HepG2 (cell line): ENCODE measurements around the gene NNAT.

ENCODE experiments used
- DPF2 ChIP-seq: sonication (generic); formaldehyde crosslinking; IDR thresholded peaks from 2 replicates; pipeline ENCODE4 v1.4.0; 2020; ENCODE audit warnings: mild to moderate bottlenecking, low read depth, missing genetic modification reagents, borderline replicate concordance
- EZH2 ChIP-seq: conservative IDR thresholded peaks from 2 replicates; pipeline ENCODE4 v1.6.1; 2012; ENCODE audit warnings: mild to moderate bottlenecking, low read depth, low read length, moderate library complexity
- GLMP ChIP-seq: sonication (generic); formaldehyde crosslinking; IDR thresholded peaks from 2 replicates; pipeline ENCODE4 v1.9.0; 2021; ENCODE audit warnings: missing genetic modification reagents, mild to moderate bottlenecking, borderline replicate concordance
- MXD1 ChIP-seq: sonication (generic); formaldehyde crosslinking; IDR thresholded peaks from 2 replicates; pipeline ENCODE4 v1.4.0; 2020; ENCODE audit warnings: mild to moderate bottlenecking, missing genetic modification reagents
- SP2 ChIP-seq: sonication (generic); formaldehyde crosslinking; IDR thresholded peaks from 2 replicates; pipeline ENCODE4 v1.5.1; 2020; ENCODE audit warnings: mild to moderate bottlenecking, missing genetic modification reagents
- TCF7 ChIP-seq: sonication (generic); IDR thresholded peaks from 2 replicates; pipeline ENCODE4 v1.6.1; 2016; ENCODE audit warnings: antibody characterized with exemption, low read depth
- ZBTB34 ChIP-seq: sonication (generic); formaldehyde crosslinking; IDR thresholded peaks from 2 replicates; pipeline ENCODE4 v1.8.0; 2022; ENCODE audit warnings: mild to moderate bottlenecking, missing genetic modification reagents
- ZFP37 ChIP-seq: sonication (generic); formaldehyde crosslinking; IDR thresholded peaks from 2 replicates; pipeline ENCODE4 v1.4.0; 2020; ENCODE audit warnings: missing genetic modification reagents, borderline replicate concordance
- ZNF354B ChIP-seq: sonication (generic); formaldehyde crosslinking; IDR thresholded peaks from 2 replicates; pipeline ENCODE4 v1.8.0; 2022; ENCODE audit warnings: mild to moderate bottlenecking, missing genetic modification reagents
- TF ChIP-seq, protein P1 (sequence below), 2 experiments: sonication (generic) in 1 of 2; formaldehyde crosslinking in 1 of 2; IDR thresholded peaks; 2 replicates each; pipeline versions ENCODE4 v1.5.1 to v1.6.1; 2011 to 2020; ENCODE audit warnings: borderline replicate concordance in 1 of 2, low read depth in 1 of 2, low read length in 1 of 2, mild to moderate bottlenecking in 1 of 2, missing genetic modification reagents in 1 of 2, moderate library complexity in 1 of 2
- TF ChIP-seq, protein P2 (sequence below): sonication (generic); formaldehyde crosslinking; IDR thresholded peaks from 2 replicates; pipeline ENCODE4 v1.5.0; 2020; ENCODE audit warnings: mild to moderate bottlenecking, missing genetic modification reagents, moderate library complexity
- TF ChIP-seq, protein P3 (sequence below): sonication (generic); formaldehyde crosslinking; IDR thresholded peaks from 2 replicates; pipeline ENCODE4 v1.4.0; 2020; ENCODE audit warnings: missing genetic modification reagents

DNA sequence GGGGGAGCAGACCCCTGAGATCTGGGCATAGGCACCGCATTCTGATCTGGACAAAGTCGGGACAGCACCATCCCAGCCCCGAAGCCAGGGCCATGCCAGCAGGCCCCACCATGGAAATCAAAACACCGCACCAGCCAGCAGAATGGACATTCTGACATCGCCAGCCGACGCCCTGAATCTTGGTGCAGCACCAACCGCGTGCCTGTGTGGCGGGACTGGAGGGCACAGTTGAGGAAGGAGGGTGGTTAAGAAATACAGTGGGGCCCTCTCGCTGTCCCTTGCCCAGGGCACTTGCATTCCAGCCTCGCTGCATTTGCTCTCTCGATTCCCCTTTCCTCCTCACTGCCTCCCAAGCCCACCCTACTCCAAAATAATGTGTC, 2.0 kb downstream of the NNAT start:
- no peak for TF ChIP-seq ZNF354B (CRISPR knock-in tag)
- TF ChIP-seq, protein P1, sequence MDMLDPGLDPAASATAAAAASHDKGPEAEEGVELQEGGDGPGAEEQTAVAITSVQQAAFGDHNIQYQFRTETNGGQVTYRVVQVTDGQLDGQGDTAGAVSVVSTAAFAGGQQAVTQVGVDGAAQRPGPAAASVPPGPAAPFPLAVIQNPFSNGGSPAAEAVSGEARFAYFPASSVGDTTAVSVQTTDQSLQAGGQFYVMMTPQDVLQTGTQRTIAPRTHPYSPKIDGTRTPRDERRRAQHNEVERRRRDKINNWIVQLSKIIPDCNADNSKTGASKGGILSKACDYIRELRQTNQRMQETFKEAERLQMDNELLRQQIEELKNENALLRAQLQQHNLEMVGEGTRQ (IDR thresholded peaks at IDR 0.05; ENCODE audit: low read depth, low read length): no peak
- TF ChIP-seq, protein P1 (CRISPR knock-in tag; IDR thresholded peaks at IDR 0.05; ENCODE audit: borderline replicate concordance): no peak
- TF ChIP-seq DPF2 (CRISPR knock-in tag): no peak
- TF ChIP-seq, protein P2, sequence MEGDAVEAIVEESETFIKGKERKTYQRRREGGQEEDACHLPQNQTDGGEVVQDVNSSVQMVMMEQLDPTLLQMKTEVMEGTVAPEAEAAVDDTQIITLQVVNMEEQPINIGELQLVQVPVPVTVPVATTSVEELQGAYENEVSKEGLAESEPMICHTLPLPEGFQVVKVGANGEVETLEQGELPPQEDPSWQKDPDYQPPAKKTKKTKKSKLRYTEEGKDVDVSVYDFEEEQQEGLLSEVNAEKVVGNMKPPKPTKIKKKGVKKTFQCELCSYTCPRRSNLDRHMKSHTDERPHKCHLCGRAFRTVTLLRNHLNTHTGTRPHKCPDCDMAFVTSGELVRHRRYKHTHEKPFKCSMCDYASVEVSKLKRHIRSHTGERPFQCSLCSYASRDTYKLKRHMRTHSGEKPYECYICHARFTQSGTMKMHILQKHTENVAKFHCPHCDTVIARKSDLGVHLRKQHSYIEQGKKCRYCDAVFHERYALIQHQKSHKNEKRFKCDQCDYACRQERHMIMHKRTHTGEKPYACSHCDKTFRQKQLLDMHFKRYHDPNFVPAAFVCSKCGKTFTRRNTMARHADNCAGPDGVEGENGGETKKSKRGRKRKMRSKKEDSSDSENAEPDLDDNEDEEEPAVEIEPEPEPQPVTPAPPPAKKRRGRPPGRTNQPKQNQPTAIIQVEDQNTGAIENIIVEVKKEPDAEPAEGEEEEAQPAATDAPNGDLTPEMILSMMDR (CRISPR knock-in tag): no peak
- no peak for TF ChIP-seq ZBTB34 (CRISPR knock-in tag)
- no peak for TF ChIP-seq TCF7
- TF ChIP-seq, protein P3, sequence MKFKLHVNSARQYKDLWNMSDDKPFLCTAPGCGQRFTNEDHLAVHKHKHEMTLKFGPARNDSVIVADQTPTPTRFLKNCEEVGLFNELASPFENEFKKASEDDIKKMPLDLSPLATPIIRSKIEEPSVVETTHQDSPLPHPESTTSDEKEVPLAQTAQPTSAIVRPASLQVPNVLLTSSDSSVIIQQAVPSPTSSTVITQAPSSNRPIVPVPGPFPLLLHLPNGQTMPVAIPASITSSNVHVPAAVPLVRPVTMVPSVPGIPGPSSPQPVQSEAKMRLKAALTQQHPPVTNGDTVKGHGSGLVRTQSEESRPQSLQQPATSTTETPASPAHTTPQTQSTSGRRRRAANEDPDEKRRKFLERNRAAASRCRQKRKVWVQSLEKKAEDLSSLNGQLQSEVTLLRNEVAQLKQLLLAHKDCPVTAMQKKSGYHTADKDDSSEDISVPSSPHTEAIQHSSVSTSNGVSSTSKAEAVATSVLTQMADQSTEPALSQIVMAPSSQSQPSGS (CRISPR knock-in tag): no peak
- no peak for TF ChIP-seq SP2 (CRISPR knock-in tag)
- TF ChIP-seq EZH2: no peak
- no peak for TF ChIP-seq MXD1
- no peak for TF ChIP-seq ZFP37
- no peak for TF ChIP-seq GLMP (CRISPR knock-in tag)
